Body of pancreas (tissue), 4 donors: Measurements from ENCODE around the gene CNBP. TPM values are rescaled to one million over a fixed set of nuclear protein-coding genes. Genes with fewer than 3 reads are reported as not detected.
"Not testable (repeated sequence)": the region's sequence is repeated elsewhere in the genome, so short reads cannot be mapped to it uniquely, and the experiment has no call there.

Source experiments
- ATAC-seq: fragments of 150-250 bp; one replicate; pipeline ENCODE4 v1.9.1; 2016
- DNase-seq, 4 donors: peaks; one replicate each; pipeline ENCODE4 v3.0.0-alpha.2; 2019
- H3K27ac ChIP-seq, 4 donors: fragments of 200-600 bp; sonication (generic); 1 replicate in 3 of 4; 2 replicates in 1 of 4; pipeline versions ENCODE4 v1.5.1 to v1.6.1; 2016 to 2019; ENCODE audit warnings: mild to moderate bottlenecking in 1 of 4, mixed read lengths in 1 of 4, moderate library complexity in 1 of 4
- H3K27me3 ChIP-seq, 2 donors: fragments of 200-600 bp; sonication (generic); one replicate each; pipeline ENCODE4 v1.6.0; 2016; ENCODE audit warnings: mild to moderate bottlenecking in 1 of 2
- H3K36me3 ChIP-seq, 2 donors: fragments of 200-600 bp; sonication (generic); replicated peaks in 1 of 2; 2 replicates each; pipeline ENCODE4 v1.5.1; 2016; ENCODE audit warnings: low read depth in 2 of 2; ENCODE audit not compliant: insufficient read depth in 1 of 2
- H3K4me1 ChIP-seq: fragments of 200-600 bp; sonication (generic); one replicate; pipeline ENCODE4 v1.6.0; 2016
- H3K4me3 ChIP-seq, 2 donors: fragments of 200-600 bp; sonication (generic); 1 replicate in 1 of 2; 2 replicates in 1 of 2; pipeline ENCODE4 v1.5.1; 2016 to 2019
- H3K9me3 ChIP-seq, 3 donors: fragments of 200-600 bp; sonication (generic); 1 replicate in 2 of 3; 2 replicates in 1 of 3; pipeline ENCODE4 v1.5.1; 2016
- POLR2A ChIP-seq, 3 donors: fragments of 450-650 bp; IDR thresholded peaks; one replicate each; pipeline ENCODE4 v1.6.1; 2016; ENCODE audit warnings: antibody characterized with exemption in 3 of 3, mild to moderate bottlenecking in 2 of 3
- WGBS, 2 donors: methylation state at CpG; one replicate each; pipeline ENCODE4 v1.1.5; 2017; 5-methylcytosine and 5-hydroxymethylcytosine counted together
- intact Hi-C: fragments of 100-400 bp; cut with DNase I; formaldehyde crosslinking; loops from one replicate; pipeline ENCODE4 v1.15.1; 2023
- total RNA-seq, 2 donors: library from RNA; depleted of rRNA; stranded (reverse); fragments of >200 nt; gene quantifications; one replicate each; pipeline ENCODE4 v1.1.0, GENCODE V29; 2016
- TF ChIP-seq, protein P1 (sequence below), 7 experiments: fragments of 450-650 bp in 4 of 7; fragments of 200-600 bp in 3 of 7; sonication (generic) in 3 of 7; IDR thresholded peaks; one replicate each; pipeline ENCODE4 v1.5.1; 2016 to 2019; ENCODE audit warnings: antibody characterized with exemption in 7 of 7

Gene CNBP
- total RNA-seq, 2 donors from 2014 or later, result 175 to 262 TPM

- no peaks in the 10 kb centered on the region for H3K27me3 ChIP-seq
- ATAC-seq, result no peak
- TF ChIP-seq, protein P1, sequence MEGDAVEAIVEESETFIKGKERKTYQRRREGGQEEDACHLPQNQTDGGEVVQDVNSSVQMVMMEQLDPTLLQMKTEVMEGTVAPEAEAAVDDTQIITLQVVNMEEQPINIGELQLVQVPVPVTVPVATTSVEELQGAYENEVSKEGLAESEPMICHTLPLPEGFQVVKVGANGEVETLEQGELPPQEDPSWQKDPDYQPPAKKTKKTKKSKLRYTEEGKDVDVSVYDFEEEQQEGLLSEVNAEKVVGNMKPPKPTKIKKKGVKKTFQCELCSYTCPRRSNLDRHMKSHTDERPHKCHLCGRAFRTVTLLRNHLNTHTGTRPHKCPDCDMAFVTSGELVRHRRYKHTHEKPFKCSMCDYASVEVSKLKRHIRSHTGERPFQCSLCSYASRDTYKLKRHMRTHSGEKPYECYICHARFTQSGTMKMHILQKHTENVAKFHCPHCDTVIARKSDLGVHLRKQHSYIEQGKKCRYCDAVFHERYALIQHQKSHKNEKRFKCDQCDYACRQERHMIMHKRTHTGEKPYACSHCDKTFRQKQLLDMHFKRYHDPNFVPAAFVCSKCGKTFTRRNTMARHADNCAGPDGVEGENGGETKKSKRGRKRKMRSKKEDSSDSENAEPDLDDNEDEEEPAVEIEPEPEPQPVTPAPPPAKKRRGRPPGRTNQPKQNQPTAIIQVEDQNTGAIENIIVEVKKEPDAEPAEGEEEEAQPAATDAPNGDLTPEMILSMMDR (IDR thresholded peaks at IDR 0.05), result no peak
- no peak for TF ChIP-seq POLR2A (IDR thresholded peaks at IDR 0.05)
- peaks cover 17% of the 10 kb centered on the region for H3K4me1 ChIP-seq
- H3K9me3 ChIP-seq, result no peaks in the 10 kb centered on the region
- 66 to 82% methylated on average over 6 of the region's 6 CpGs for WGBS, 2 donors
- peak; percentile 16 to 60 (median 26) for DNase-seq
- intact Hi-C loops, result no loop called here
- no peak overlapping the region for H3K4me3 ChIP-seq
- no peak overlapping the region for H3K27ac ChIP-seq
- H3K36me3 ChIP-seq, result no peaks in the 10 kb centered on the region
Measured at GRCh38 chr3:129226374-129226773, 42.7 kb upstream of the CNBP start.

GRCh38 chr3:129224984-129225393 is 41.3 kb upstream of the CNBP start:
- no peak overlapping the region for H3K4me3 ChIP-seq
- H3K4me1 ChIP-seq, result peaks cover 17% of the 10 kb centered on the region
- no peaks in the 10 kb centered on the region for H3K36me3 ChIP-seq
- ATAC-seq, result peak; percentile 98
- WGBS, 2 donors, result 1% methylated on average over 8 to 9 of the region's 9 CpGs
- H3K9me3 ChIP-seq, result no peaks in the 10 kb centered on the region
- intact Hi-C loops, result no loop called here
- DNase-seq, result peak; percentile 79 to 94 (median 88)
- TF ChIP-seq, protein P1 (IDR thresholded peaks at IDR 0.05), result peak in 3 of 7 experiments; percentile 19 to 36 (median 29)
- TF ChIP-seq POLR2A (IDR thresholded peaks at IDR 0.05), result peak in 2 of 3 donors; percentile 63 to 66
- peak overlapping the region; percentile 48 to 88 (median 72) for H3K27ac ChIP-seq
- no peaks in the 10 kb centered on the region for H3K27me3 ChIP-seq

- H3K36me3 ChIP-seq, H3K4me3 ChIP-seq, ATAC-seq, H3K9me3 ChIP-seq, DNase-seq, H3K27me3 ChIP-seq, intact Hi-C loops: not testable (repeated sequence)
- Histone ChIP-seq H3K27ac (peak overlapping the region in 3 of 4 donors; percentile 69 to 88 (median 75)), H3K4me1 (peaks cover 17% of the 10 kb centered on the region)
- 68 to 82% methylated on average over 1 of the region's 1 CpG for WGBS, 2 donors
Measured at GRCh38 chr3:129224387-129224786, 40.7 kb upstream of the CNBP start.

- TF ChIP-seq, protein P1 (IDR thresholded peaks at IDR 0.05), result no peak
- TF ChIP-seq POLR2A (IDR thresholded peaks at IDR 0.05), result no peak
- Histone ChIP-seq H3K27ac (no peak overlapping the region), H3K36me3 (no peaks in the 10 kb centered on the region), H3K27me3 (no peaks in the 10 kb centered on the region), H3K9me3 (no peaks in the 10 kb centered on the region), H3K4me3 (no peak overlapping the region), H3K4me1 (no peaks in the 10 kb centered on the region)
- 72 to 90% methylated on average over 2 of the region's 2 CpGs for WGBS, 2 donors
- intact Hi-C loops, result no loop called here
- DNase-seq (no peak), ATAC-seq (no peak)
Measured at GRCh38 chr3:129218742-129219141, 35.0 kb upstream of the CNBP start.

DNA sequence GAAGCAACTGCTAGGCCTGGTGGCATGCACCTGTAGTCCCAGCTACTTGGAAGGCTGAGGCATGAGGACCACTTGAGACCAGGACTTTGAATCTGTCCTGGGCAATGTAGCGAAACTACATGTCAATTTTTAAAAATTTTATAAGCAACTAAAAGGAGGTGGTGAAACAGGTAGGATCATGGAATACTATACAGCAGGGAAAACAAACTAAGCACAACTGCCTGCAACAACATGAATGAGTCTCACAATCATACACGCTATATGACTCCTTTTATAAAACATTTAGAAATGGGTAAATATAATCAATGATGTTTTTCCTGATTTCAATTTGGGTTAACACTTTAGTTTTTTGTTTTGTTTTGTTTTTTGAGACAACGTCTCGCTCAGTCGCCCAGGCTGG is 29.5 kb upstream of the CNBP start:
- TF ChIP-seq, protein P1 (IDR thresholded peaks at IDR 0.05), result no peak
- no peak for TF ChIP-seq POLR2A (IDR thresholded peaks at IDR 0.05)
- Histone ChIP-seq H3K4me3 (no peak overlapping the region), H3K4me1 (peaks cover 12% of the 10 kb centered on the region), H3K27me3 (no peaks in the 10 kb centered on the region), H3K36me3 (no peaks in the 10 kb centered on the region), H3K27ac (no peak overlapping the region), H3K9me3 (no peaks in the 10 kb centered on the region)
- DNase-seq (no peak), ATAC-seq (no peak)
- 92 to 94% methylated on average over 5 of the region's 5 CpGs for WGBS, 2 donors
- intact Hi-C loops, result no loop called here
